ENCODE data around the gene UBE2L6. TPM values are rescaled to one million over a fixed set of nuclear protein-coding genes. Genes with fewer than 3 reads are reported as not detected.
A peak's percentile ranks its signal among the peaks of the same experiment; 100 is the strongest.

UBE2L6 gene
- total RNA-seq, 2 experiments from 2014 or later = 245 to 317 TPM

GRCh38 chr11:57556041-57556440 is 11.4 kb downstream of the UBE2L6 start:
- no peak for DNase-seq
- H3K27me3 Mint-ChIP-seq = no peaks in the 10 kb centered on the region
- CTCF ChIA-PET = interaction anchor here (1.0 kb wide), 1 partner anchor 11 kb away, joined by 3 read pairs; the partner anchor contains the start of gene UBE2L6
- H3K36me3 Mint-ChIP-seq = peaks cover 69% of the 10 kb centered on the region
- H3K4me3 Mint-ChIP-seq = no peak overlapping the region
- ATAC-seq = no peak
- H3K4me1 Mint-ChIP-seq = peaks cover 11% of the 10 kb centered on the region
- H3K27ac Mint-ChIP-seq = no peak overlapping the region
- H3K9me3 Mint-ChIP-seq (ENCODE audit: low read depth) = no peaks in the 10 kb centered on the region

GRCh38 chr11:57555393-57555792 is 12.1 kb downstream of the UBE2L6 start:
- peak overlapping the region; percentile 10 for H3K27ac Mint-ChIP-seq
- peaks cover 10% of the 10 kb centered on the region for H3K4me1 Mint-ChIP-seq
- CTCF ChIA-PET = interaction anchor here (1.0 to 1.6 kb wide), 2 partner anchors 12 to 62 kb away, joined by 3 read pairs; partner anchors contain the start of gene UBE2L6
- no peak for DNase-seq
- H3K27me3 Mint-ChIP-seq = no peaks in the 10 kb centered on the region
- H3K9me3 Mint-ChIP-seq (ENCODE audit: low read depth) = no peaks in the 10 kb centered on the region
- no peak overlapping the region for H3K4me3 Mint-ChIP-seq
- H3K36me3 Mint-ChIP-seq = peaks cover 73% of the 10 kb centered on the region
- ATAC-seq = no peak

GRCh38 chr11:57552479-57552878 is 15.0 kb downstream of the UBE2L6 start:
- Mint-ChIP-seq H3K27me3 (no peaks in the 10 kb centered on the region), H3K4me3 (no peak overlapping the region), H3K9me3 (ENCODE audit: low read depth) (no peaks in the 10 kb centered on the region), H3K27ac (no peak overlapping the region), H3K36me3 (peaks cover 68% of the 10 kb centered on the region), H3K4me1 (peaks cover 22% of the 10 kb centered on the region)
- DNase-seq (no peak), ATAC-seq (no peak)
- CTCF ChIA-PET = interaction anchor here (0.8 to 1.2 kb wide), 2 partner anchors 11 to 15 kb away, joined by 3 to 5 read pairs; partner anchors contain the start of gene UBE2L6

GRCh38 chr11:57551941-57552340 is 15.5 kb downstream of the UBE2L6 start:
- Mint-ChIP-seq H3K4me1 (peaks cover 27% of the 10 kb centered on the region), H3K4me3 (no peak overlapping the region), H3K27me3 (no peaks in the 10 kb centered on the region), H3K9me3 (ENCODE audit: low read depth) (no peaks in the 10 kb centered on the region), H3K36me3 (peaks cover 63% of the 10 kb centered on the region), H3K27ac (no peak overlapping the region)
- CTCF ChIA-PET = interaction anchor here (1.2 kb wide), 2 partner anchors 10 to 93 kb away, joined by 3 read pairs; no protein-coding TSS in a partner anchor
- no peak for ATAC-seq
- DNase-seq = no peak

- Mint-ChIP-seq H3K27me3 (no peaks in the 10 kb centered on the region), H3K4me3 (no peak overlapping the region), H3K9me3 (ENCODE audit: low read depth) (no peaks in the 10 kb centered on the region), H3K27ac (no peak overlapping the region), H3K4me1 (peaks cover 23% of the 10 kb centered on the region), H3K36me3 (peaks cover 51% of the 10 kb centered on the region)
- ATAC-seq = no peak
- CTCF ChIA-PET = interaction anchor here (1.3 to 3.5 kb wide), 4 partner anchors 16 to 92 kb away, joined by 4 to 17 read pairs (median 7); partner anchors contain the start of gene RTN4RL2
- DNase-seq = no peak
Observed at GRCh38 chr11:57549983-57550382, 17.5 kb downstream of the UBE2L6 start.

GRCh38 chr11:57547854-57548377 is 19.6 kb downstream of the UBE2L6 start:
- Mint-ChIP-seq H3K36me3 (peaks cover 35% of the 10 kb centered on the region), H3K27ac (peak overlapping the region; percentile 38)

GRCh38 chr11:57546869-57547475 is 20.5 kb downstream of the UBE2L6 start:
- Mint-ChIP-seq H3K4me3 (no peak overlapping the region), H3K27ac (peak overlapping the region; percentile 22), H3K27me3 (no peaks in the 10 kb centered on the region), H3K36me3 (peaks cover 26% of the 10 kb centered on the region), H3K9me3 (ENCODE audit: low read depth) (no peaks in the 10 kb centered on the region), H3K4me1 (peaks cover 20% of the 10 kb centered on the region)
- ATAC-seq = peak; percentile 61
- no peak for DNase-seq
- CTCF ChIA-PET = interaction anchor here (1.1 to 3.5 kb wide), 8 partner anchors 9 to 97 kb away, joined by 3 to 17 read pairs (median 6); partner anchors contain the start of genes RTN4RL2, SMTNL1 and UBE2L6

More at GRCh38 chr11:57547854-57548377, 19.6 kb downstream of the UBE2L6 start:
- ATAC-seq = peak; percentile 57
- Mint-ChIP-seq H3K4me3 (no peak overlapping the region), H3K4me1 (peaks cover 20% of the 10 kb centered on the region), H3K9me3 (ENCODE audit: low read depth) (no peaks in the 10 kb centered on the region), H3K27me3 (no peaks in the 10 kb centered on the region)
- DNase-seq = peak; percentile 48
- CTCF ChIA-PET = interaction anchor here (1.1 to 3.5 kb wide), 8 partner anchors 10 to 96 kb away, joined by 3 to 17 read pairs (median 4); partner anchors contain the start of genes RTN4RL2, SMTNL1 and UBE2L6

- CTCF ChIA-PET = interaction anchor here (1.2 to 3.5 kb wide), 5 partner anchors 13 to 92 kb away, joined by 3 to 17 read pairs (median 7); partner anchors contain the start of genes RTN4RL2 and UBE2L6
- Mint-ChIP-seq H3K36me3 (peaks cover 21% of the 10 kb centered on the region), H3K27ac (no peak overlapping the region), H3K4me1 (peaks cover 20% of the 10 kb centered on the region), H3K4me3 (no peak overlapping the region), H3K9me3 (ENCODE audit: low read depth) (no peaks in the 10 kb centered on the region), H3K27me3 (no peaks in the 10 kb centered on the region)
- DNase-seq (no peak), ATAC-seq (no peak)
Observed at GRCh38 chr11:57546451-57546850, 21.0 kb downstream of the UBE2L6 start.

GRCh38 chr11:57545883-57546282 is 21.6 kb downstream of the UBE2L6 start:
- no peak for ATAC-seq
- DNase-seq = no peak
- Mint-ChIP-seq H3K9me3 (ENCODE audit: low read depth) (no peaks in the 10 kb centered on the region), H3K4me1 (peaks cover 20% of the 10 kb centered on the region), H3K36me3 (peaks cover 21% of the 10 kb centered on the region), H3K27ac (no peak overlapping the region), H3K27me3 (no peaks in the 10 kb centered on the region), H3K4me3 (no peak overlapping the region)
- CTCF ChIA-PET = interaction anchor here (1.2 to 2.5 kb wide), 2 partner anchors 13 to 19 kb away, joined by 3 to 11 read pairs; no protein-coding TSS in a partner anchor

GRCh38 chr11:57544566-57544965 is 22.9 kb downstream of the UBE2L6 start:
- peaks cover 12% of the 10 kb centered on the region for H3K36me3 Mint-ChIP-seq
- no peaks in the 10 kb centered on the region for H3K9me3 Mint-ChIP-seq (ENCODE audit: low read depth)
- CTCF ChIA-PET = interaction anchor here (1.2 to 2.5 kb wide), 3 partner anchors 18 to 86 kb away, joined by 3 to 11 read pairs (median 3); no protein-coding TSS in a partner anchor
- DNase-seq (no peak), ATAC-seq (no peak)
- H3K27ac Mint-ChIP-seq = no peak overlapping the region
- no peaks in the 10 kb centered on the region for H3K27me3 Mint-ChIP-seq
- peaks cover 16% of the 10 kb centered on the region for H3K4me1 Mint-ChIP-seq
- H3K4me3 Mint-ChIP-seq = no peak overlapping the region

- DNase-seq (no peak), ATAC-seq (no peak)
- Mint-ChIP-seq H3K27me3 (no peaks in the 10 kb centered on the region), H3K4me1 (peaks cover 15% of the 10 kb centered on the region), H3K27ac (no peak overlapping the region), H3K9me3 (ENCODE audit: low read depth) (no peaks in the 10 kb centered on the region), H3K36me3 (peaks cover 10% of the 10 kb centered on the region), H3K4me3 (no peak overlapping the region)
- CTCF ChIA-PET = interaction anchor here (1.2 to 1.5 kb wide), 2 partner anchors 50 to 87 kb away, joined by 3 read pairs; no protein-coding TSS in a partner anchor
Observed at GRCh38 chr11:57543593-57543992, 23.9 kb downstream of the UBE2L6 start.

GRCh38 chr11:57542582-57542981 is 24.9 kb downstream of the UBE2L6 start:
- CTCF ChIA-PET = interaction anchor here (1.5 kb wide), 1 partner anchor 49 kb away, joined by 3 read pairs; no protein-coding TSS in a partner anchor
- Mint-ChIP-seq H3K4me3 (no peak overlapping the region), H3K27ac (peak overlapping the region; percentile 34), H3K9me3 (ENCODE audit: low read depth) (no peaks in the 10 kb centered on the region), H3K27me3 (no peaks in the 10 kb centered on the region), H3K4me1 (peaks cover 6% of the 10 kb centered on the region), H3K36me3 (peaks cover 7% of the 10 kb centered on the region)
- ATAC-seq = no peak
- DNase-seq = no peak

- CTCF ChIA-PET = interaction anchor here (1.3 kb wide), 1 partner anchor 11 kb away, joined by 3 read pairs; no protein-coding TSS in a partner anchor
- DNase-seq = no peak
- Mint-ChIP-seq H3K27ac (no peak overlapping the region), H3K4me1 (no peaks in the 10 kb centered on the region), H3K27me3 (no peaks in the 10 kb centered on the region), H3K9me3 (ENCODE audit: low read depth) (no peaks in the 10 kb centered on the region), H3K4me3 (no peak overlapping the region), H3K36me3 (peaks cover 7% of the 10 kb centered on the region)
- ATAC-seq = no peak
Observed at GRCh38 chr11:57541169-57541568, 26.3 kb downstream of the UBE2L6 start.
